Neural progenitor cell (in vitro differentiated cells): ENCODE measurements around the gene RNF183.

Experiments
- EZH2 ChIP-seq: fragments of 200-600 bp; sonication (generic); IDR thresholded peaks from 2 replicates; pipeline ENCODE4 v1.6.1; 2017; ENCODE audit warnings: antibody characterized with exemption, mild to moderate bottlenecking, moderate library complexity
- TF ChIP-seq, protein P1 (sequence below): fragments of 200-600 bp; sonication (generic); IDR thresholded peaks from 2 replicates; pipeline ENCODE4 v1.5.1; 2017; ENCODE audit warnings: antibody characterized with exemption, mild to moderate bottlenecking

- TF ChIP-seq, protein P1, sequence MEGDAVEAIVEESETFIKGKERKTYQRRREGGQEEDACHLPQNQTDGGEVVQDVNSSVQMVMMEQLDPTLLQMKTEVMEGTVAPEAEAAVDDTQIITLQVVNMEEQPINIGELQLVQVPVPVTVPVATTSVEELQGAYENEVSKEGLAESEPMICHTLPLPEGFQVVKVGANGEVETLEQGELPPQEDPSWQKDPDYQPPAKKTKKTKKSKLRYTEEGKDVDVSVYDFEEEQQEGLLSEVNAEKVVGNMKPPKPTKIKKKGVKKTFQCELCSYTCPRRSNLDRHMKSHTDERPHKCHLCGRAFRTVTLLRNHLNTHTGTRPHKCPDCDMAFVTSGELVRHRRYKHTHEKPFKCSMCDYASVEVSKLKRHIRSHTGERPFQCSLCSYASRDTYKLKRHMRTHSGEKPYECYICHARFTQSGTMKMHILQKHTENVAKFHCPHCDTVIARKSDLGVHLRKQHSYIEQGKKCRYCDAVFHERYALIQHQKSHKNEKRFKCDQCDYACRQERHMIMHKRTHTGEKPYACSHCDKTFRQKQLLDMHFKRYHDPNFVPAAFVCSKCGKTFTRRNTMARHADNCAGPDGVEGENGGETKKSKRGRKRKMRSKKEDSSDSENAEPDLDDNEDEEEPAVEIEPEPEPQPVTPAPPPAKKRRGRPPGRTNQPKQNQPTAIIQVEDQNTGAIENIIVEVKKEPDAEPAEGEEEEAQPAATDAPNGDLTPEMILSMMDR: no peak
- TF ChIP-seq EZH2: no peak
Observed at GRCh38 chr9:113306566-113306965, 3.4 kb upstream of the RNF183 start.
